HG02943 (cell line): ENCODE data around the gene GSDME.
A peak's percentile ranks its signal among the peaks of the same experiment; 100 is the strongest.

Source experiments
- ATAC-seq: cut with Tn5 transposase; IDR thresholded peaks from one replicate; pipeline ENCODE4 v1.9.1; 2021; ENCODE audit warnings: mild to moderate bottlenecking, low read depth, moderate library complexity; ENCODE audit not compliant: unreplicated experiment

The GSDME gene

DNA sequence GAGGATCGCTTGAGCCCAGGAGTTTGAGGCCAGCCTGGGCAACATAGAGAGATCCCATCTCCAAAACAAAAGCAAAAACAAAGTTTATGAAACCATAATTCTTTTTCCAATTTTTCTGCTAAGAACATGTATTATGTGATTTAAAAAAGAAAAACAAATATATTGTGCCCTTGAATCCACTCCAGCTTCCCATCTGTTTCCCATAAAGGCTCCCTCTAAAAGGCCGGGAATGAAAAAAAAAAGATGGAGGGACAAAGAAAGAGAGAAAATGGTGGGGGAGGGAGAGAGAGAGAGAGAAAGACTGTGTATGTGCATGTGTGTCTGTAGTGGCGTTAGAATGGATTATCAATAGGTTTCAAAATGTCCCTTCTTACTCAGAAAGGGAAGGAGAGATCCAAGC, 20.5 kb upstream of the GSDME start:
- ATAC-seq, result no peak

DNA sequence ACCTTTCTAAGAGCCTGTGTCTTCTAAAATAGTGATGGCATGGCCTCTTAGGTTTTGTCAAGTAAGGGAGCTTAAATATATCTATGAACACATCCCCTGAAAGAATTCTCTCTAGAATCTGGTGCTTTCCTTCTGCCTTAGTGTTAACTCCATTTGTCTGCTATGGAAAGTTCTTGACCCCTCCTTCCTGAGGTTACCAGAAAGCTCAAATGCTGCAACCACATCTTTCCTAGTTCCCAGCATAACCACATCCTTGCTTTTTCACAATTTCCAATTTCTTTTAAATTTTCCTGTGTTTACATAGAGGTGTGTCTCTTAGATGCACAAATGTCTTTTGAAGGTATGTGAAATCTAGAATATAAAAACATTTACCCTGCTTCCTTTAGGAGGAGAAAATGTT, 16.4 kb upstream of the GSDME start:
- ATAC-seq, result no peak

DNA sequence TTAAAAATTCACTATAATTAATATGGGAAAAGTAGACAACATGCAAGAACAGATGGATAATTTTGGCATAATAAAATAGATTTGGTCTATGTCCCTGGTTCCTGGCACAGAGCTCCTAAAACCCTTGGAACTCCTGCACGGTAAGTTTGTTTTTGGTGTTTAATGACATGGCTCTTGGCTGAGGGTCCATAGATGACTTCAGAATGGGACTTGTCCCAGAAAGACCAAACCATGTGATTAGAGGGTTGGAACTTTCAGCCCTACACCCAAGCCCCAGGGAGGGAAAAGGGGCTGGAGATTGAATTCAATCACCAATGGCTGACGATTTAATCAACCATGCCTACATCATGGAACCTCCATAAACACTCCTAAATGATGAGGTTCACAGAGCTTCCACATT, 12.6 kb upstream of the GSDME start:
- no peak for ATAC-seq

DNA sequence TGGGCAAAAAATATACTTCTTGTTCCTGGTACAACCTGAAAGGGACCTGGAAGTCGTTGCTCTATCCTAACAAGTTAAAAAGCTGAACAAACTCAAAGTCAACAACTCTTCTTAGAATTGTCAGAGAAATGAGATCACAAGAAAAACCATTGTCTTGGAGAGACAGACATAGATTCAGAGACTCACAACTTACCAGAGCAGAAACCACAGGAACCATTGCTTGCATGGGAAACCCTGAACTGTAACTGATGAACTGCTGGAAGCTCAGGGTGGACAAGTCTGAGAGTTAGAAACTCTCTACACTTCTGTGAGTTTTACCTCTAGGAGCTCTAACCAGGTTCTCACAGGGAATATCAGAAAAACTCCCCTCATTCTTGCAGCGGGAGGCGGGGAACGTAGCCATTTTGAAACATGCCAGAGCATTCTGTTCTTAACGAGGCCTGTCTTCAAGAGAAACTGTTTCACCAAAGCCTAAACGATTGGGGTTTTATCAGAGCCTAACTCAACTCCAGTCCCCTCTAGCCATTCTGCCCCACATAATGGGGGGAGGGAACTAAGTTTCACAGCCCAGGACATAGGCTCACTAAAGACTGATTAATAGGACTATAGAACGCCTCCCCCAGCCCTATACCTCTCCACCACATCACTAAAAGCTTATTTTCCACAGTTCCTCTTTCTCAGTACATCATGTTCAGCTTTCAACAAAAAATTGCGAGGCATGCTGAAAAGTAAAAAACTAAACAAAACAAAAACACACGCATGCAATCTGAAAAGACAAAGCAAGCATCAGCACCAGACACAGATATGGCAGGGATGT, 12.0 kb upstream of the GSDME start:
- ATAC-seq, result no peak

DNA sequence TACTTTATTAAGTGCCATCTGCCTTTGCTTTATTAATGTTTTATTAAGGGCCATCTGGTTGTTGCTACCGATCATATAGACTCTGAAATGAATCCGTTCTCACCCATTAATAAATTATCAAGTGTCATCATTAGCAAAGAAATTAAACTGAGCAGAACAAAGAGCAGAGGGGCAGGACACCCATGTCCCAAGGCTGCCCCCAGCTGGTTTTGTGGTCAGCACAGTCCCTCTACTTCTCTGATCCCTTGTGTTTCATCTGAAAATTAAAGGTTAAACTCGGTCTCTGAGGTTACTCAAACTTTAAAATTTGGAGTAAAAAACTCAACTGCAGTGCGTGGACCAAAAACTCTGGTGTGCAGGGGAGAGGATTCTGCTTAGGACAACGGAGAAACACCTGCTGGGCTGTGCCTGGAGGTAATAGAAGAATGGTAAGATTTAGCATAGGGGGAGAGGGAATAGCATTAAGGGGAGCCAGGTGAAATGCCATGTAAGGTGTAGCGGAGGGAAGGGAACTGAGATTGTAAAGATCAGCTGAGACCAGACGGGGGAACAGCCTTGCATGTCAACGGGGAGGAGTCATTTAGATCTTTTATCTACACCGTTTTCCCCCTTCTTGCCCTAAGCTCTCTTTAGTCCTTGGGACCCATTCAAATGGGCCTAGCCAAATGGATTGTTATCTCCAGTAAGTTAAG, 10.8 kb upstream of the GSDME start:
- ATAC-seq, result no peak

DNA sequence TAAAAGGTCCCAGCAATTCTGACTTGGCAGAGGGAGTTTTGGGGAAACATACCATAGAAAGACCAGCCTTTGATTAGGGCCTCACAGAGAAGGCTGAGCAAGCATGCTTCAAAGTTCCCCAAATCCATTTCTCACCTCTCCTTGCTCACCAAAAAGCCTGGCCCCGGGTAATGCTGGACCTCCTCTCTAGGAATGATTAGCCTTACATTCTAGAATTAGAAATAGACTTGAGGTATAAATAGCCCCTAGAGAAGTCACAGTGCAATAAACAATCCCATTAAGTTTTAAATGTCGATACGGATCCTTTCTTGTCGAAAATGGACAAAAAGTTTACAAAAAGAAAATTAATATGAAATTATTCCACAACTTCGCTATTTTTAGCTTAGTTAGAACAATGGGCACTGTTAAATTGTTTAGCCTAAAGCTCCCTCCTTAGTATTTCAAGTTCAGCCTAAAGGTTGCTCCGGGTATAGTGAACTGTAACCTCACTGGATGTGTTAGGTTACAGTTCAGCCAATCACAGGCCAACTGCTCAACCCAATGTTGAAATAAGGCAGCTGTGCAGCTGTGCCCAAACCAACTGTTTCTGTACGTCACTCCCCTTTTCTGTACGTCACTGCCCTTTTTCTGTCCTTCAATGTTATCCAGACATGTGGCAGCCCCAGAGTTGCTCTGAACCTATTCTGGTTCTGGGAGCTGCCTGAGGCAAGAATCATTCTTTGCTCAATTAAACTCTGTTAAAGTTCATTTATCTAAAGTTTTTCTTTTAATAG, 7.9 kb upstream of the GSDME start:
- no peak for ATAC-seq

DNA sequence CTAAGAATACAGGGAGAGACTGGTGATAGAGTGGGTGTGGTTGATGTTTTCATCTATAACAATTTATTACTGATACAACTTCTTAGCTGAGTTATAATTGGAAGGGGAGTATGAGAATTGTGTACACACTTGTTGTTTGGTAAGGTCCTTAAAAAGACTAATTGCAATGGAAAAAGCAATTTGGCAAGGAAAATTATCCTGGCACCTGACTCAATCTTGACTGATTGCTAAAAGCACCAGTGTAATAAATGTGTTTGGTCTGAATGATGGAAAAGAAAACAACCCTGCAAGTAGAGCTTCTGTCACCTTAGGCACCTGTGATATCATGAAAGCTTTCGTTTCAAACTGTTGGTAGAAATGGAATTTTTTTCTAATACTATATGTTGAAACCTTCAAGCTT, 6.7 kb upstream of the GSDME start:
- no peak for ATAC-seq

DNA sequence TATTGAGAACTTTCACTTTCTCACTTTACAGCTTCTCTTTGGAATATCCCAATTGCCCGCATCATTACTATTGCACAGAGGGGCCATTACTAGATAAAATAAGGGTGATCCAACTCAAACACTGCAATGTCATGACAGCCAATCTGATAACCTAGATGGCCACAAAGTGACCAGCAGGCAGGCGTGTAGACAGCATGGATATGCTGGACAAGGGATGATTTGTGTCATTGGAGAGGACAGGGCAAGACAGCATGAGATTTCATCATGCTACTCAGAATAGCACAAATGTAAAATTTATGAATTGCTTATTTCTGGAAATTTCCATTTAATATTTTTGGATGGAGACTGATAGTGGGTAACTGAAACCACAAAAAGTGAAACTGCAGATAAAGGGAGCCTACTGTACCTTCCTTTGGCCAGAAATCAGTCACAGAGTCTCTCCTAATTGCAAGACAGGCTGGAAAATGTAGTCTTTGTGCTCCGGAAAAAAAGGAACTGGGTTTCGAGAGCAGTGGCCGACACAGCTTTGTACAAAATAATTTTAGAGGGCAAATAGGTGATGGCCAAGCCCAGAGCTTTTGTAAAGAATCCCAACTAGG, 6.1 kb upstream of the GSDME start:
- no peak for ATAC-seq

DNA sequence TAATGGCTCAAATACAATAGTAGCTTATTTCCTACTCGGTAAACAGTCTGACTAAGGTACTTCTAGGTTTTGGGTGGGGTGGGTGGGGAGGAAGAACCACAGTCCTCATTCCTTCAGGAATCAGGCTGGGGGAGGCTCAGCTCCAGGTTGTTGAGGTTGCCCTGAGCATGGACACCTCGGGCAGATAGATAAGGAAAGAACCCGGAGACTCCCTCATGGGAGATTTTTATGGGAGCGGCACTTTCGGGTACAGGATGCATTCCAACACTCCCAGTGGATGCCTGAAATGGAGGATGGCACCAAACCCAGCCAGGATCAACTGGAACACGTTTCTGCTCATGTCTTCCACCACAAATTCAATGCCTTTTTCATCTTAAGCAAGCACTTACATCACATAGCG, 5.5 kb upstream of the GSDME start:
- ATAC-seq, result no peak

DNA sequence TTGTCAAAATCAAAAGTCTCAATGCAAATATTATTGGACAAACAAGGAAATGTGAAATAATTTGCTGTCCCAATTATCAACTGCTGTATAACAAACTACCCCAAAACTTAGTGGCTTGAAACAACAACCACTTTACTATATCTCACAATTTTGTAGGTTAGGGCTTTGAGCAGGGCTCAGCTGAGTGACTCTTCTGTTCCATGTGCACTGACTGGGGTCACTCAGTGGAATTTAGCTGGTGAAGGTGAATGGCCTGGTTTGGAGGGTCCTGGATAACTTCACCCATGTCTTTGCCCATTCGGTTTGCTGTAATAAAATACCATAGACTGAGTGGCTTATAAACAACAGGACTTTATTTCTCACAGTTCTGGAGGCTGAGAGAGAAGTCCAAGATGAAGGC, 3.7 kb upstream of the GSDME start:
- ATAC-seq, result no peak

DNA sequence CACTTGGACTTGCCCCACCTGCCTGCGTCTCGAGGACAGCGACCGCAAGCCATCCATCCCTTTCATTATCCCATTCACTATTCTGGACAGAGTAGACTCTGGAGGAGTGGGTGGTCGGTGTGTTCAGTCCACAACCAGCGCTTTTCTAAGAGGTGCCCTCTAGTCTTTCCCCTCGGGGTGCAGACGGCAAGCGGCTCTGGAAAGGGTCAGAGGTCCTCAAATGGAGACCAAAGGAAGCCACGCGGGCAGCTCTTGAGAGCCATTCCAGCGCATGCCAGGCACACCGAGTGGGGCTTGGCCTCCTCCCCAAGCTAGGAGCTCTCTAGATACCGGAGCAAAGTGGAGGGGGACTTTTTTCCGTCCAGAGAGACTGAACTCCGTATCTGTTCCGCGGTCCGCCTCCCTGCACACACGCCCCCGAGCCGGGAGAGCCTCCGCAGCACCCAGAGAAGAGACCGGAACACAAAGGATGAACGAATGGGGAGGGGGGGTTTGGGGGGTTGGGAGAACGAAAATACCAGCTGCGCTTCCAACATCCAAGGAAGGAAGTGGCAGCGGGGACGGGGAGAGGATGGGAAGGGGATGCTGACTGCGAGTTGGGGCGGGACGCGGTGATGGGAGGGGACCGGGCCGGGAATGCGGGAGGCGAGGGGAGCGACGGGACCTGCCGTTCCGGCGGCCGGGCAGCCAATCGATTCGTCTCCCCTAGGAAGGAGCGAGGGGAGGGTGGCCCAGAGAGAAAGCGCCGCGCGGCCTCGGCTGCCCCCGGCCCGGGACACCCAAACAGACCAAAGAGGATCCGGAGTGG, 515 bp downstream of the GSDME start:
- no peak for ATAC-seq

DNA sequence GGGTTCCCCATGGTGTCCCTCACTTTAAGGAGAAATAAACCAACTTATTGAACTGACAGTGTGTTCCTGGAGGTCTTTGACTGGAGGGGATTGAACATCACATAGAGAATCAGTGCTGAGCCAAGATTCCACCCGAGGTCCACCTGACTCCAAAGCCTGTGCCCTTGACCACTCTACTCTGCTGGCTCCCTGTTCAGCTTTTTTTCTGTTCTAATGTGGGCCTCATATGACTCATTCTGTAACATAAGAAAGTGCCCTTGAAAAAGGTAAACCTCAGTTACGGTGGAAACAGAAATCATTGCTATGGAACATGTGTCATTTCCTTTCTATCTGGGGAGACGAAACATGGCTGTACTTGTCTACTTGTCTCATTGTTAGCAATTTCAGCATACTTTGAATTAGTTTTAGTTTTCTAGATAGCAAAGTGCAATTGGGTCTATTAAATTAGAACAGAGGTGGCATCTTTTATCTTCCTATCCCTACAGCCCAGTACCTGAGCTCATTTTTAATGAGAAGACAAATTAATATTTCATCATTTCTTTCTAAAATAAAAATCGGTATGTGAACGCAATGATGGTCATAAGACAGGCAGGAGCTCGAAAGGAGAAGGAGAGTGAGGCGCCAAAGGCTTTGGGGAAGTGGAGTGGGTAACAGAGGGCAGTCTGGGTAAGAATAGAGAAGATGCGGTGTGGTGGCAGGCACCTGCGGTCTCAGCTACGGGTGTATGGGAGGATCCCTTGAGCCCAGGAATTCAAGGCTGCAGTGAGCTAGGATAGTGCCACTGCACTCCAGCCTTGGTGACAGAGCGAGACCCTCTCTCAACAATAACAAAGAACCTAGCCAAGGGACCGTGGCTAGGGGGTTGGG, 1.5 kb downstream of the GSDME start:
- peak; percentile 50 for ATAC-seq

DNA sequence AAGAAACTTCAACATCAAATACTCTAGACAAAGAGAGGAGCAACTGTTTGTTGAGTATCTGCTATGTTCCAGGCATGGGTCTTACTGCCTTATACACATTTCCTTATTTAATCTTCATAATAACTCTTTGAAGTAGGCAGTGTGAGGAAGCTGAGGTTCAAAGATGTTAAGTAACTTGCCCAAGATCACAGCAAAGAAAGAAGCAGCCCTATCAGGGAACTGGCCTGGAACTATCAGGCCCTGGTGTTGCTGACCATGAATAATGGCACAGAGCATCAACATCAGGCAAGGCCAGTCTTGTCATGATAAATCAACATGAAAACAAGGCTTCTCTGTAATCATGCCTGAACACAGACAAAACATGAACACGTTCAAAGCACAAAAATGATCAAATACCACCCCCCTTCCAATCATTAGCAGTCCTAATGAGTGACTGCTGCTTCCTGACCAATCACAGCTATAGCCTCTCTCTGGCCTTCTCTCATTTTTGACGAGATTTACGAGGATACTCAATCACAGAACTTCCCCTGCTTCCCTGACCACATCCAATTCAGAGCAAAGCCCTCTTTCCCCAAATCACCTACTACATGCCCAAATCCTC, 2.3 kb downstream of the GSDME start:
- ATAC-seq, result no peak

DNA sequence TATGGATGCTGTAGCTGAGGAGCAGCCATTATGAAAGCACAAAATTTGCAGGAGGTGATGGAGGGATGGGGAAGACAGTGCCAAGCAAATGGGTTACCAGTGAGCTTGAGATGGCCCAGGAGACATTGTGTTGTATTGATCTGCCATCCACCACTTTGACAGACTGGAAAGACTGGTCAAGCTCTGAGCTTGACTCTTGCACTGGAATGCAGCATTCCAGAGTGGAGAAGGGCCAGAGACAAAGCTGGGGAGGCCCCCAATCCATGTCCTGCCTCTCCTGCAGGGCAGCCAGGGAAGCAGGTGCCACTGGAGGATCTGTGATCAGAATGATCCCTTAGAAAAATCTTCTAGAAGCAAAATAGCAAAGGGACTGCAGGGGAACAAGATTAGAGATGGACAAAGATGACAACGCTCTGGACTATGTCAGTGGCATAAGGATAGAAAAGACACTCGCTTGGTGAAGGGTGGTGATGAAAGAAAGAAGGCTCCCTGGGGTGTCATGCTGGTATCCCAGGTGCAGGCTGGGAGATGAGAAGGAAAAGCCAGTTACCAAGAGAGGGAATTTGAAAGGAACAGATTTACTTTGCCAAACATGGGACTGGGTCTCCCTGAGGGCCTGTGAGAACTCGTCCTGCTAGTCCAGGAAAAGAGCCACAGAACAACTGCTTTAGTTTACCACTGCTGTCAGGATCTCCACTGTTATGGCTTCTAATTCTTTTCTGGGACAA, 5.0 kb downstream of the GSDME start:
- ATAC-seq, result no peak

DNA sequence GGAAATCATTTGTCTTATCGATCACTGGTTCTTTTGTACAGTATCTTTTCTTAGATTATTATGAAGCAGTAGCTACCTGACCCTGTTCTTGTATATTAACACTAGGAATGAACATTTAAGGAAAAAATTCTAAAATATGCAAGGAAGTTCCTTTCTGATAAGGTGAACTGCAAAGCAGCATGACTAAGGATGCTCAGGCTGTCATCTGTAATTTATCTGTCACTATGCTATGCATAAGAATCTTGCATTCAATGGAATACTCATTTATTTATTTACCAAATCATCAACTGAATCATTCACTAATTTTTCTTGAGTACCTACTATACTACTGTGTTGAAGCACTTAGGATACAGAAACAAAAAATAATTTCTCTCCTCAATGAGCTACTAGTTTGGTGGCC, 5.8 kb downstream of the GSDME start:
- ATAC-seq, result no peak

DNA sequence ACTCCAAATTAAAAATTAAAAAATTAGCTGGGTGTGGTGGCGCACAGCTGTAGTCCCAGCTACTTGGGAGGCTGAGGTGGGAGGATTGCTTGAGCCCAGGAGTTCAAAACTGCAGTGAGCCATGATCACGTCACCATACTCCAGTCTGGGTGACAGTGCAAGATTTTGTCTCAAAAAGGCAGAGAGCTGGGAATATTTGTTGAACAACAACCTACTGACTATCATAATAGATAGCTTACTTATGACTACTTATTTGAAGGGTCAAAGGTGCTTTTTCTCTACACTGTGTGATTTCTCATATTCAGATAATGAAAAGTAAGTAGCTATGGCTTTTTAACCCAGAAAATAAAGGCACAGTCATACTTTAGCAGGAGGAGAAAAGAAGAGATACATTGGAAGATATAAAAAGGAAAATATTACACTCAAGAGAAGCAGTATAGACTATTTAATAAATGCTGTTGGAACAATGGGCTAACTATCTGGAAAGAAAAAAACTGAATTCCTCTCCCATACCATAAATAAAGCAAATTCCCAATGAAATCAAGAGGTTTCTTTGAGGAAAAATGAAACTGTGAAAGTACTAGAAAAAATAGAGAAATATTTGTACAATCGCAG, 6.7 kb downstream of the GSDME start:
- ATAC-seq, result no peak

DNA sequence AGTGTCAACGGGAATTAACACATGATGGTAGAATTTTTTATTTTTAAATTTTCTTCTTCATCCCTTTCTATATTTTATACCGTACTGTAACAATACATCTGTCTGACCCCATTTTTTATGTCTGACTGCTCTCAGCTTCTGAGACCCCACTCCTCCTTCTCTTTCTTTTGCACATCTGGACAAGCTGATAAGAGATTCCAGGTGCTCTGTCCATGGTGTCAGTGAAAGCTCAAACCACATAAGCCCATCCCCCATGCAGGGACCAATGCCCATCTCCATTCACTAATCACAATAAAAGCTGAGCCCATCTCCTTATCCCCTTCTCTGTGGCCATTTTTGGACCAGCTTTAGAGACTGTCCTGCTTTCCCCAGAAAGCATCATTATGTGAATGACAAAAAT, 8.7 kb downstream of the GSDME start:
- no peak for ATAC-seq

DNA sequence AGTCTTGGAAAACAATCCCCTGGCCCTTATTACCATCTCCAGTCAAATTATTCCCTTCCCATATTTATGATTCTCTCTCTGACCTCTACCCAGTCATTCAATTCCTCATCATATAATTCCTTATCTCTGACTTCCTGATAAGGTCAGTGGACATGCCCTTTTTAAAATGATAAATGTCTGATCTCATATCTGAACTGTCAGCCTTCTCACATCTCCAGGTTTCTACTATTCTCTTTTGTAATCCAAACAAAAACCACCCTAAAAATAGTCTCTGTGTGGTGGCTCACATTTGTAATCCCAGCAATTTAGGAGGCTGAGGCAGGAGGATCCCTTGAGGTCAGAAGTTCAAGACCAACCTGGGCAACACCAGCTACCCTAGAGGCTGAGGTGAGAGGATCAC, 11.9 kb downstream of the GSDME start:
- no peak for ATAC-seq
